ENCODE measurements around the gene B3GALT2. TPM values are rescaled to one million over a fixed set of nuclear protein-coding genes. Genes with fewer than 3 reads are reported as not detected.

B3GALT2 gene, protein sequence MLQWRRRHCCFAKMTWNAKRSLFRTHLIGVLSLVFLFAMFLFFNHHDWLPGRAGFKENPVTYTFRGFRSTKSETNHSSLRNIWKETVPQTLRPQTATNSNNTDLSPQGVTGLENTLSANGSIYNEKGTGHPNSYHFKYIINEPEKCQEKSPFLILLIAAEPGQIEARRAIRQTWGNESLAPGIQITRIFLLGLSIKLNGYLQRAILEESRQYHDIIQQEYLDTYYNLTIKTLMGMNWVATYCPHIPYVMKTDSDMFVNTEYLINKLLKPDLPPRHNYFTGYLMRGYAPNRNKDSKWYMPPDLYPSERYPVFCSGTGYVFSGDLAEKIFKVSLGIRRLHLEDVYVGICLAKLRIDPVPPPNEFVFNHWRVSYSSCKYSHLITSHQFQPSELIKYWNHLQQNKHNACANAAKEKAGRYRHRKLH
- total RNA-seq (2021; fragmentation: NEBNext Ultra II Directional; extraction: Animal tissue kit (Norgen Biotek cat#: 25700)) (not detected in 2 replicates), polyA plus RNA-seq (2011; rRNA removed) (not detected in 2 replicates), polyA minus RNA-seq (2011; rRNA and poly(A)+ RNA removed) (not detected in 2 replicates)
- polyA plus RNA-seq (2011; cell fraction: cytosol; rRNA removed) = not detected
- polyA plus RNA-seq (2011; cell fraction: nucleus; rRNA removed) = not detected
- not detected in 4 replicates for polyA plus RNA-seq (2012, experiment 1 of 2)
- not detected for polyA plus RNA-seq (2012, experiment 2 of 2)
- polyA plus RNA-seq (2013, experiment 1 of 2) = not detected
- polyA plus RNA-seq (2013, experiment 2 of 2) = not detected
- polyA minus RNA-seq (2011; cell fraction: cytosol; rRNA and poly(A)+ RNA removed) = not detected
- not detected for polyA minus RNA-seq (2011; cell fraction: nucleus; rRNA and poly(A)+ RNA removed)
- long read RNA-seq, experiment 1 = 0 reads
- long read RNA-seq, experiment 2 = 0 reads

DNA sequence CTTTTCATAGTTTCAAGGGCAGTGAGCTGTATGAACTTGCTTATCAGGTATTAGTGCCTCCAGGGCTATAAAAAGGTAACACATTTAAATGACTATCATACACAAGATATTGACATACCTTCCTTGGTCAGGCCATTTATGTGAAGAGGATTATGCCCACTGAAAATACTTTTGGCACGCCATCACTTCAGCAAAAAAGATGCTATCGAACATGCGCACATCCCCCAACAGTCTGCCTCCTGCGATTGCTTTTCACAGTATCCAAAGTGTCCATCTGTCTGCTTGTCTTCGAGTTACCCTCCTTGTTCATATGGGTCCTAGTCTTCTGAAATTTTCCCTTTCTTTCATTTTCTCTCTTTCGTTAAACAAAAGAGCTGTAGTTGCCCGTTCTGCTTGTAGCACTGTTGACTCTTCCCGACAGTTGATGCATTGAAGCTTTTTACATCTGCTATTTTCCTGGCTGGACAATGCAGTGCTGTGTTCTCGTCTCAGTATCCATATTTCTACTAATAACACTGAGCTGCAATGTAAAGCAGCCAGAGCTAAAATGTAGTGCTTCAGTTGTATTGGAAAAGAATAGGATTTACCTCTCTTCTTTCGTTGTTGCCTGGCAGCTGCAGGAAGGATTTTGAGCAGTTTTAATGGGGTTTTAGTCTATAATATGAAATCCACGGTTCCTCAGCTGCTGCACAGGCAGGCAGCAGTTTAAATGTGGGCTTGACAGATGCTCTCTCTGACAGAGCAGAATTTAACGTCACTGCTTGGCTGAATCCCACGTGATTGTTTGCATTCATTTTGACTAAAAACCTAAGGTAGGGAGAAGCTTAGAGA is at the start of gene B3GALT2:
Gene B3GALT2, minus strand, starts transcription at position 713 of the 831 bp plus-strand sequence. CDS start 5,051 bp downstream, outside the sequence.
- no peak within 1 kb of the TSS for H3K4me2 ChIP-seq (ENCODE audit: insufficient read depth in 1 of 2, low read depth in 2 of 2, low read length in 2 of 2)
- H4K5ac ChIP-seq (ENCODE audit: insufficient read length, low read depth, low read length) = no peak within 1 kb of the TSS
- no peaks in the 10 kb centered on the region for H3K79me1 ChIP-seq (ENCODE audit: low read depth, low read length)
- H3K27me3 ChIP-seq (replicated peaks in 1 of 4; ENCODE audit: control insufficient read depth in 3 of 4, extremely low read depth in 1 of 4, insufficient read depth in 3 of 4, low read length in 3 of 4) = no peaks in the 10 kb centered on the region
- no peak within 1 kb of the TSS for H3K23ac ChIP-seq (ENCODE audit: insufficient read length)
- H4K20me1 ChIP-seq (replicated peaks in 1 of 2; ENCODE audit: control insufficient read depth in 1 of 2, insufficient read depth in 2 of 2, low read length in 2 of 2) = peaks cover 2 to 5% of the 10 kb centered on the region in 2 experiments
- no peak within 1 kb of the TSS for H3K56ac ChIP-seq (replicated peaks; ENCODE audit: insufficient read length, low read depth, low read length)
- H3K4me1 ChIP-seq (replicated peaks in 1 of 4; ENCODE audit: control insufficient read depth in 3 of 4, insufficient read depth in 4 of 4, low read length in 3 of 4) = no peaks in the 10 kb centered on the region; a peak in 1 of 7 replicates
- H2BK12ac ChIP-seq (ENCODE audit: low read depth, low read length) = no peak within 1 kb of the TSS
- no peak within 1 kb of the TSS for H3K4ac ChIP-seq (replicated peaks; ENCODE audit: insufficient read length, low read depth, low read length)
- WGBS, 2 experiments (ENCODE audit: extremely low coverage in 1 of 2, insufficient coverage in 1 of 2, insufficient read length in 1 of 2, insufficient replicate concordance in 2 of 2, low coverage in 1 of 2, low lambda C conversion rate in 2 of 2, missing lambda C conversion rate in 1 of 2) = 76% methylated on average over 13 of the region's 13 CpGs; no CpG with 5 or more reads in 1 of the 2 experiments
- H2BK5ac ChIP-seq (ENCODE audit: low read depth, low read length) = no peak within 1 kb of the TSS
- no peak within 1 kb of the TSS for H3K4me3 ChIP-seq (ENCODE audit: extremely low read depth in 1 of 4, insufficient read depth in 2 of 4, low read depth in 3 of 4, low read length in 4 of 4)
- CTCF ChIA-PET (ENCODE audit: partially characterized antibody) = interaction anchor here (0.6 to 1.2 kb wide), 3 partner anchors 24 to 152 kb away, joined by 3 read pairs; no protein-coding TSS in a partner anchor
- no peak within 1 kb of the TSS for H2BK120ac ChIP-seq (replicated peaks; ENCODE audit: low read depth, low read length)
- no peaks in the 10 kb centered on the region; a peak in 2 of 8 replicates for H3K36me3 ChIP-seq (ENCODE audit: control insufficient read depth in 2 of 4, insufficient read depth in 4 of 4, low read length in 3 of 4)
- no peak for TF ChIP-seq SUZ12 (IDR thresholded peaks at IDR 0.05; ENCODE audit: low read length)
- no peak within 1 kb of the TSS for H3K9ac ChIP-seq (replicated peaks in 1 of 4; ENCODE audit: extremely low read depth in 1 of 4, low read depth in 3 of 4, low read length in 3 of 4)
- H3K9me3 ChIP-seq (ENCODE audit: insufficient read depth in 2 of 2, low read depth in 1 of 2, low read length in 1 of 2) = 0 out of 4 replicates have a peak, but pooled peaks cover 0 to 3% of the 10 kb centered on the region in 2 experiments
- FAIRE-seq = no peak
- H3K23me2 ChIP-seq (ENCODE audit: low read depth, low read length) = no peaks in the 10 kb centered on the region
- H3K27ac ChIP-seq (ENCODE audit: low read depth, low read length) = no peak within 1 kb of the TSS
- POLR2A ChIA-PET (ENCODE audit: partially characterized antibody) = interaction anchor here (1.1 kb wide), 1 partner anchor 65 kb away, joined by 3 read pairs; the partner anchor contains the start of gene CDC73
- no peak within 1 kb of the TSS for H3K14ac ChIP-seq (ENCODE audit: insufficient read length)
- H3K18ac ChIP-seq (ENCODE audit: extremely low read depth, low read length) = no peak within 1 kb of the TSS
- H4K91ac ChIP-seq (replicated peaks; ENCODE audit: insufficient read length, low read length) = no peak within 1 kb of the TSS
- DNase-seq (ENCODE audit: low read depth in 1 of 2, low spot score in 2 of 2) = no peak
- no peak within 1 kb of the TSS for H2BK15ac ChIP-seq (ENCODE audit: low read length)
- no peak within 1 kb of the TSS for H2BK20ac ChIP-seq (ENCODE audit: low read length)
- H2AK5ac ChIP-seq (ENCODE audit: low read depth, low read length) = no peak within 1 kb of the TSS
- no peak within 1 kb of the TSS for H2AFZ ChIP-seq (ENCODE audit: low read length)
- H3K79me2 ChIP-seq (ENCODE audit: control insufficient read depth in 1 of 2, insufficient read depth in 2 of 2, low read length in 2 of 2) = peaks cover 0 to 78% of the 10 kb centered on the region in 2 experiments; a peak in 3 of 4 replicates
- H4K8ac ChIP-seq (ENCODE audit: extremely low read depth, insufficient read depth, low read length) = no peak within 1 kb of the TSS
